Stromal cell of bone marrow (primary cell): ENCODE results near the gene LYPD1.
"Not testable (repeated sequence)": the region's sequence is repeated elsewhere in the genome, so short reads cannot be mapped to it uniquely, and the experiment has no call there.

ENCODE experiments used
- DNase-seq: peaks from one replicate; pipeline ENCODE4 v3.0.0-alpha.2; 2012; ENCODE audit warnings: low read depth

The LYPD1 gene, protein sequence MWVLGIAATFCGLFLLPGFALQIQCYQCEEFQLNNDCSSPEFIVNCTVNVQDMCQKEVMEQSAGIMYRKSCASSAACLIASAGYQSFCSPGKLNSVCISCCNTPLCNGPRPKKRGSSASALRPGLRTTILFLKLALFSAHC

DNA sequence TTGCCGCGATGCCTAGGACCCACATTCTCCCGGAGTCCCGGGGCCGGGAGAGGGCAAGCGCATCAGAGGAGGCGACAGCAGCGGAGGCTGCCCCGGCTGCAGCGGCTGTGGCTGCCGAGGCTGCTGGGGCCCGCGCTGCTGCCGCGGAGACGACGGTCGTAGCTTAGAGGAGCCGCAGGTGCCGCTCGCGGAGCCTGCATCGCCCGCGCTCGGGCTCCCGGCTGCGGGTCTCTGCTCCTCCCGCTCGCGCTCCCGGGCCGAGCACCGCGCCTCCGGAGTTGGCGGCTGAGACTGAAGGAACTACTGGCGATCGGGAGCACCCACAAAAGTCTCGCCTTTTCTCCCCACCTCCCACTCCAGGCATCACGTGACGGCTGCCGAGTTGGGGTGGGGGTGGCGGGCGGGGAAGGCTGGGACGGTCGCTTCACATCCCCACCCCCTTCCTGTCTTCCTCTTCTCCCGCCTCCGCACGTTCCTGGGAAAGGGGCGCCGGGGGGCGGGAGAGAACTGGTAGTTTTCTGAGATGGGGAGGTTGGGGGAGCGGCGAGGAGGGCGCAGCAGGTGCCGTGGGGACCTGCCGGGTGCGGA lies at the start of gene LYPD1:
Gene LYPD1, minus strand, starts transcription at position 298 of the 588 bp plus-strand sequence. Its CDS starts 273 bp downstream, at position 25.
- no peak for DNase-seq

DNA sequence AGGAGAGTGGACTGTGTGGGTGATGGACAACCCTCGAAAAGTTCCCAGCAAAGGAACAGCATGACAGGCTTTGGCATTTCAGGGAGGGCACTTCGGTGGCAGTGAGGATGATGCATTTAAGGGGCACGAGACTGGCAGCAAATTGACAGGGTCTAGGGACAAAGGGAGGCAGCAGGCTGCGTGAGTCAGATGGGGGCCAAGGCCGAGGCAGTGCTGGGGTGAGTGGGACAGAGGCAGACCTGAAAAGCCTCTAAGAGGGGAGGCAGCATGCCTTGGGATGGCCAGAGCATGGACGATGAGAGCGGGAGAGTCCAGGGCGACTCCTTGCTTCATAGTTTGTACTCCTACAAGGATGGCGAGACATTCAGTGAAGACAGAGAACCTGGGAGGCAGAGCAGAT lies 49.5 kb upstream of the LYPD1 start:
- DNase-seq = no peak

DNA sequence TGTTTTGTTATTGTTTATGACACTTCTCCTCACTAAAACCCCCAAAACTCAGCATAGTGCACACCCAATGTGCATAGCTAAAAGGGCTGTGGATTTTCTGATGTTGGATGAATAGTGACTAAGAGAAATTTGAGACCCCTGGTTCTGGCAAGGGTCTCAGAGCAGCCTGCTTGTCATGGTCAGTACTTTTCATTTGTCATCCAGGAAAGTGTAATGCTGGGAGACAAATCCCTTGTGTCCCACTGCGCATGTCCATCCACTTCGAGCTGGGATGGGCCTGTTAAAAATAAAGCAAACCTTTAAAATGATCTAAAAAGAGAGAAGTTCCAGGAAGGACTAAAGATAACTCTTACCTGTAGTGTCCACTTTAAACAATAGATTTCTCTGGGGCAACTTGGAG lies 46.9 kb upstream of the LYPD1 start:
- DNase-seq = no peak

DNA sequence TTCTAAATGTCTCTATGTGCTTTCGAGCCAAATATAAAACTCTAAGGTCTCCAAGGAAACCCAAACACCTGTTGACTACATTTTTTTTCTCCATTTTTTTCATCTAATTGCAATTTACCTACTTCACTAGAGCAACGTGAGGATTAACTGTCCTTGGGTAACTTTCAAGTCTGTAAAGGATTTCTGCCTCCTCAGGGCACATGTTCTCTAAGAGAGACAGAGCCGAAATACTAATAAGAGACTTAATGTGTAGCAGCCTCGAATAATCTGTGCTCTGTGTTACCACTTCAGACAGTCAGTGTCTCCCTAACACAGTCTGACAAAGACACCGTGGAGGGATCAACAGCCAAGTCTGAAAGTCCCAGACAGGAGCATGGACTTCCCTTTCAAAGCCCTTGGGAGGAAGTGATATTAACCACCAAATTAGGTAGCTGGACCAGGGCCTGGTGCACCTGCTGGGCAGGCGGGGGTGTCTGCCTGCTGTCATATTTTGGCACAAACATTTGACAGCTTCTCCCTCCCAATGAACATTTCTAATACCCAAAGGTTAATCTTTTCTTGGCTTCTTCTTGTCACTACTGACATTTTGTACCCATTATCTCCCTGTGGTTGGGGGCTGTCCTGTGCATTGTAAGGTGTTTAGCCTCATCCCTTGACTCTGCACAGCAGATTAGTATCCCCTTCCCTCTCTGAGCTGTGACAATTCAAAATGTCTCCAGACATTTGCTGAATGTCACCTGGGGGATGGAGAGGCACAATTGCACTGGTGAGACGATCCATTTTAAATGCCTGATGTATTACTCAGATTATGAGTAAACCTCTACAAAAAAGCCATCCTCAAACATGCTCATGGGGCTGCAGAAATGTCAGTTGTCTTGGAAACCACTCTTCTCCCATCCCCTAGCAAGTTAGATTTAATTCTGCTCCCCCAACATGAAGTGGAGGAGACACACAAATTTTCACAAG lies 45.7 kb upstream of the LYPD1 start:
- DNase-seq = no peak

DNA sequence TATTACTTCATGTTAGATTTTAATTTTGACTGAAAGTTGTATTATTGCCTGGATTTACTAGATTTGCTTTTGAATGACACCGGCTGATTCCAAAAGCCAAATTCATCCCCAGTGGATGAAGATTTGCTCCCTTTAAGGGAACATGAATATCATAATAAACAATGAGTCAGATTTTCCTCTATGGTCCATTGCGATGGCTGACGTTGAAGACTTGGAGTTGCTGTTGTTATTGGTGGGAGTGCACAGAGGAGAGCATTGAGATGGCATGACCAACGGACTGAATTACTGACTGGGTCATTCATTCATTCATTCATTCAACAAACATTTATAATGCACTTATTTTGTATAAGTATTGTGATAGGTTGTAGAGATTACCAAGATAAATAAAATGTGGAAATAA lies 33.4 kb upstream of the LYPD1 start:
- DNase-seq = peak; percentile 71

DNA sequence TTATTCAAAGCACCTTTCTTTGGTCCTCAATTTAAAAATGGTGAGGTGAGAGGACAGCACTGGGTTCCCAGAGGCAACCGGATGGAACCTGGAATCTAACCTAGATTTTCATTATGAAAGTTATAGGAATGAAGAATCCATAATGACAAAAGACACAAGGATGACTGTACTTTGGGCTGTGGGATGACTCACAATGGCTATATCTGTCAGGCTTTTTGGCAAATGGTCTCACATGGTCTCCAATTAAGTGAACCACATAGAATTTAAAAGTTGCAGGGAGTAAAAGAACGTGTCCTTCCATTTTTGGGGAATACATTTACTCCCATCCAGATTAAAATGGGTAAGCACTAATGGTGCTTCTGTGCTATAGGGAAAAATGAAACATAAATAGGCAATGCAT lies 31.8 kb upstream of the LYPD1 start:
- peak; percentile 50 for DNase-seq

DNA sequence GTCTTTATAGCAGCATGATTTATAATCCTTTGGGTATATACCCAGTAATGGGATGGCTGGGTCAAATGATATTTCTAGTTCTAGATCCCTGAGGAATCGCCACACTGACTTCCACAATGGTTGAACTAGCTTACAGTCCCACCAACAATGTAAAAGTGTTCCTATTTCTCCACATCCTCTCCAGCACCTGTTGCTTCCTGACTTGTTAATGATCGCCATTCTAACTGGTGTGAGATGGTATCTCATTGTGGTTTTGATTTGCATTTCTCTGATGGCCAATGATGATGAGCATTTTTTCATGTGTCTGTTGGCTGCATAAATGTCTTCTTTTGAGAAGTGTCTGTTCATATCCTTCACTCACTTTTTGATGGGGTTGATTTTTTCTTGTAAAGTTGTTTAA lies 29.8 kb upstream of the LYPD1 start:
- DNase-seq = not testable (repeated sequence)

DNA sequence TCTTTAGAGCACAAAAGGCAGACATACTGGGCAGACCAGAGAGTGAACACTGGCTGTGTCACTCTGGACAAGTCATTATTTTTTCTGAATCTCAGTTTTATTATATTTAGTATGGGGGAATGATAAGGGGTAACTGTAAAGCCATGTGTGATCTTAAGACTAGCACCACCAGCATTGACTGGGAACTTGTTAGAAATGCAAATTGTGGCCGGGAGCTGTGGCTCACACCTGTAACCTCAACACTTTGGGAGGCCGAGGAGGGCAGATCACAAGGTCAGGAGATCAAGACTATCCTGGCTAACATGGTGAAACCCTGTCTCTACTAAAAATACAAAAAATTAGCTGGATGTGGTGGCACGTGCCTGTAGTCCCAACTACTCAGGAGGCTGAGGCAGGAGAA lies 28.3 kb upstream of the LYPD1 start:
- not testable (repeated sequence) for DNase-seq

DNA sequence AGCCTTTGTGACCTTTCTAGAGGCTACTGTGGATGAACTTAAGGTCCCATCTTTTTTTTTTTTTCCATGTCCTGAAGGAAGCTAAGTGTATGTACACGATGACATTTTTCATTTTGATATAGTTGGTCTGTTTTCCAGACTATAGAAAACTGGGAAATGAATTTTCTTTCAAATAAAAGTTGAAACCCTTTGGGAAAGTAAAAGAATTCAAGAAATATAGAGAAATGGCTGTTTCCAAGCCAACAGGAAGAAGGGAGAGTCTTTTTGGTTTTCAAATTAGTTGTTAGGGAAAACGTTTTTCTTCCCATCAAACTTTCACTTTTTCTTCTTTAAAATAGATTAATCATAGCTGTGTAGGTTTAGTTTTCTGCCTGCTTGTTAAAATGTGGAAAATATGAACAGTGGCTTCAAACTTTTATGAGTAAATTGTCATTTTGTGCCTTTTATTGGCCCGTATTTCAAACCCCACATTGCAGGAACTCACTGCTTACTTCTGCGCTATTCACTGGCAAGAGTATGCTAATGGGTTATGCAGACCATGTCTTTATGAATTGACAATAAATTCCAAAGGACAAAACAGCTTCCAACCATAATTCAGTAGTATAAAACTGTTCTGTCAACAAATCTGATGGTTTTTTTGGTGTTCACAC lies 27.7 kb upstream of the LYPD1 start:
- DNase-seq = no peak

DNA sequence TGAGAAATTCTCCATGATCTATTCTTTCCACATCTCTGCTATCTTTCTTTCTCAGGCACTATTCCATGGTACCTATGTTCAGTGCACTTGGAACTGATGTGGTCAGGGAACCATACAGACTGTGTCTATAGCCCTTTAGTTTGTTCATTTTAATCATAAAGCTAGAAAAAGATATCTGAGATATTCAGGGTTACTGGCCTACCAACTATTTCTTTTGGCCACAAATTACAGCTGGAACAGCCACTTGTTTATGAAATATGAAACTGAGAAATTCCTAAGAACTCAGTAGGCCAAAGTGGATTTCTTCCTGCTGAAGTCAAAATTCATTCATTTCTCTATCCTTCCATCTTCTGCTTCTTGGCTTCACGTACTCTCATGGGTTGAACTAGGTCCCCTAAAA lies 22.8 kb upstream of the LYPD1 start:
- no peak for DNase-seq

DNA sequence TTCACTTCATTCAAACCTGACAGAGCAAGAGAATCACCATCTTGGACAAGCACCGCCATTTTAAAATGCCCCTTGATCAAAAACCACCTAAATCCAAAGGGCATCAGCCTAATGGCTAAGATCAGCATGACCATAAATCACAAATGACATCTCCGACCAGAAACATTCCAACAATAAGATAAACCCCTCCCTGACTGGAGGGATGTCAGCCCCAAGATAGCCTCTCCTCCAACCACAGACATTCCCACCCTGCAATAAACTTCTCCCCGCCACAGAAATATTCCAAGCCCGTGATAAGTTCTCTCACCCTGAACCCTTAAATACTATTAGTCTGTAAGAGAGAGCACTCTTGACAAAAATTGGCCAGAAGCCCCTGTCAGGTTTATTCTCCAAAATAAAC lies 21.6 kb upstream of the LYPD1 start:
- no peak for DNase-seq

DNA sequence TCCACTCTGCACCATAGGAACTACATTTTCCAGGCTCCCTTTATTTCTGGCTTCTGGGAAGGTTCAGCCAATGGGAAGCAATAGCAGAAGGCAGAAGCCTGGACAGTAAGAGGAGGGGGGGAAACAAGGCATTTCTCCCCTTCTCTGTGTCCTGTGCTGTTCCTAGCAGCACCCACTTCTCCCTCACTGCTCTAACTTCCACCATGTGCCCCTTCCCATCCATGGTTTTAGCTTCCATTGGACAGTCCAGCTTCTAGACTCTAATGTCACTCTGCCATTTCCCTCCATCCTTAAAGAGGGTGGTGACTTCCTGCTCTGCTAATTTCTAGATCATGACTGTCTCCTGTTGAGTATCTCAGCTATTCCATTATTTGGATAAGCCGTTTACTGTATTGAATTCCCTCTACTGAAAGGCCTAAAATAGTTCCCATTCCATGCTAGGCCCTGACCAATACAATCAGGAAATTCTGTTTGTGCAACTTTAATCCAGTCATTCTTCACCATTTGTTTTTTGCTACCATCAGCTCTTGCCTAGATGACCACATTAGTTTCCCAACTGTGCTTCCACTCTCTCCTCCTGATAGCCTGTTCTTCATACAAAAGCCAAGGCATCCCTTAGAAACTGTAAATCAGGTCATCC lies 20.8 kb upstream of the LYPD1 start:
- DNase-seq = no peak

DNA sequence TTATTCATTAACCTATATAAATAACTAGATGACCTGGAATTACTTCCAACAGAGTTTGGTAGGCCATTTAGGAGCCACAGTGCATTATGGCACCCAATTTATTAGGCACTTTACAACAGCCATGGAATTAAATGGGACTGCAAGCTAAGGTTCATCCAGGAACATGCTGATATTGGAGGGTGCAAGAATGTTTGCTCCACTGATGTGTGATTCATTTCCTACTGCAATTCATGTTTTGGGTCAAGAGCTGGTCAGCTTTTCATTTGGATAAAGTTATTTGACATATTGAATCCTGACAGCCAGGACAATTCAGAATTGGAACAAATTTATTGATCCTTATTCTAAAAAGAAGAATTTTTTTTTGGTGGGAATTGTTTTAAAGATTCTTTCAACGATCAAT lies 11.8 kb upstream of the LYPD1 start:
- no peak for DNase-seq

DNA sequence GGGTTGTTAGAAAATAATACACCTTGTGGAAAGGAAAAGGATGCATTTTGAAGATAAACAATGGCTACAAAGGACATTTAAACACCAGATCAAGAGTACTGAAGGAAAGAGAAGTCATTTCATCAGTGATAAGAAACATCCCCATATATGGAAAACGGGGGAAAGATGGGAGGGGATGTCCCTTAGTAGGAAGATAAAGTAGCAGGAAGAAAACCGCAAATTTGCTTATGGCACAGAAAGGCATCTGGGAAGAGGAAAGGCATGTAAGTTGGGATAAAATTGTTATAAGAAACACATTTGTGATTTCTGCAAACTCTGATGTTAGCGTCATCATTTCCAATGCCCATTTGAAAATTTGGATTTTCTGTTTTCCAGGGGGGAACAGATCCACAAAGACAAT lies 10.5 kb upstream of the LYPD1 start:
- no peak for DNase-seq

DNA sequence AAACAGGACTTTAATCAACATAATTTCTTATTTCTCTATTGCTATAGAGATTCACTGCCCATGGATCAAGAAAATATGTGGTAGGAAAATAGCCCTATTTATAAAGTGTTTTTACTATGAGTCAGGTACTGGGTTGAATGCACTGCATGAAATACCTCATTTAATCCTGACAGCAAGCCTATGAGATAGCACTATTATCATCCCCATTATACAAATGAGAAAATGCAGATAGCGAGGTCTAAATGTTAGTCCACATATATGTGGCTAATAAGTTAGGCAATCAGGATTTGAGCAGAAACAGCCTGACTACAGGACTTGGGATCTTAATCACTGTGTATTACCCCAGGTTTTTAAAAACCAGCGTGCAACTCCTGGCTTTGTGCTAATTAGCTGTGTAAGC lies 8.5 kb upstream of the LYPD1 start:
- DNase-seq = no peak

DNA sequence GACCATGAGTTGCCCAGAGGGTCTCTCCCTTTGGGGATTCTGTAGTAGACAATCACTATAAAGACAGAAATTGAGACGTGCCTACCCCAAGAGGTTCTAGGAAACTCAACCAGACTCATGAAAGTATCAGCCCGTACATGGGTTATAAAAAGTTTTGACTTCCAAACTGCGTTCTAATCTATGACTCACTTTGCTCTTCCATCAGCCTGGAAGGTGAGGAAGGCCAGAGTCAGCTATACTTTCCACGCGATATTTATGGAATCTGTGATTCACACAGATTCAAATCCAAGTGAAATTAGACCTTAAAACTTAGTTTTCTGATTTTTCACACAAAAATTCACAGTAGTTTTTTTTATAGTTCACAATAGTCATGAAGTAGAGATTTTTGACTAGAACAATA lies 7.7 kb upstream of the LYPD1 start:
- no peak for DNase-seq

DNA sequence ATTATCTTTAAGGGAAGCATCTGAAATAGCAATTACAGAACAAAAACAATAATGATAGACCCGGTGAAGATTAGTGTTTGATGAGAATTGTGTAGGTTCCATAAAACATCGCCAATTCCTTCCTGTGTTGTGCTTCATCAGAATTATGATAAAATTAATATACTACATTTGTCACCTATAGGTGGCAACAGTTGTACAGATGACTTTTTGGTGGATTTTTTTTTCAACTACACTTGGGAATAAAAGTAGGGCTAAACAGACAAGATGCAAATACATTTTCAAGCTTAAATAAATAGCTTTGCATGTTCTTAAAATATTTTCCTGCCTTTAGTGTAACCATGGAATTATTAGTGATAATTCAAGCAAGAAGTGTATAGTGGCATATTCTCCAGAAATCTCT lies 7.0 kb upstream of the LYPD1 start:
- DNase-seq = no peak

DNA sequence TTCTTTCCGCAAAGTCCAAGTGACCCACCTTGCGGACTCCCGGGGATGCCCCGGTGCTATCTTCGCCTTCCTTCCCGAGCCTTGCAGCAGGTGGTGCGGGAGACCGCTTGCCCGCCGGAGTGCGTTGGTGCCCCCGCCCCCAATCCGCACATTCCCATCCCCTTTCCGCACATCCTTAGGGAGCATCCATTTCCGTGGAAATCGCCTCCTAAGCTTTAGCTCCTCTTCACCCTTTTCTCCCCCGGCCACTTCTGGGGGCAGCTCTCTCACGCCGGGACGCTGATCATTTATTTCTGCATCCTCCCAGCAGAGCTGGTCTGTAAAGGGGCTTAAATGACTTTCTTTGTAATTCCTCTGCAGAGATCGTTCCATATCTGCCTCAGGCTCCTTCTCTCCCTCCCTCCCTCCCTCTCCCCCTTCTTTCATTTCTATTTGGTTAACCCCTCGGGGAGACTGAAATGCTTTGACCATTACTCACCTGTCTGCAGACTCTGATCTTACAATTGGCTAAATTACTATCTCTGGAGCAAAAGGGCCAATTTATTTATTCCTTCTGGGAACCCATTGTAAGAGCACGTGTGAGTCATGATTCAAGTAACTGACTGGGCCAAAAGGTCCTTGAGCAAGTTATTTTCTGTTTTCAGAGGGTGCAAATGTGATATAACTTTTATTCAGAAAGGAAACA lies 1.3 kb upstream of the LYPD1 start:
- peak; percentile 54 for DNase-seq

DNA sequence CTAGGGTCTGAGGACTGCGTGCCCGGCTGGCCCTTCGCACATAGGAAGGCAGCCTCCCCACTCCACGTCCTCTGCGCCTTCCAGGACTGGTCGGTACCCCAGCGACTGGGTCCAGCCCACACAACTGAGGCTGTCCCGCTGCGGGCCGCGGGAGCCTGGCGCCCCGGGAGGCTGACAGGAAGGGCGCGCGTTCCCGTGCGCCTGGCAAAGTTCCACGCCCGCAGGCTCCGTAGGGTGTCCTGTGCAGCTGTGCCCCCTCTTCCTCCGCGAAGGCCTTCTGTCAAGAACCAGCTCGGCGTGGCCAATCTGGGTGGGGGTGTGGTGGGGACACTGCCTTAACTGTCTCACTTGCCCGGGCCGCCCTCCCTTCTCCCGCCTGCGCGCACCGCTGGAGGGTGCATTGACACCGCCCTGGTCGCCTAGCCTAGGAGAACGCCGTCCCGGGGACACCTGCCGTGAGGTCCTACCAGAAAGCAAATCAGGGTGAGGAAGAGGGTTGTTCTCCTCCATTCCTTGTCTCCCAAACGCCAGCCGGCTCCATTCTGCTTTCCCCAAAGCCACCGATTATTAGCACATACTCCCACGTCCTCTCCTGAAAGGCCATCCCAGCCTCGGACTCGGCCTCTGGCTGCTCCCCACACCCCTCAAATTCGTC lies 618 bp upstream of the LYPD1 start:
- DNase-seq = no peak

DNA sequence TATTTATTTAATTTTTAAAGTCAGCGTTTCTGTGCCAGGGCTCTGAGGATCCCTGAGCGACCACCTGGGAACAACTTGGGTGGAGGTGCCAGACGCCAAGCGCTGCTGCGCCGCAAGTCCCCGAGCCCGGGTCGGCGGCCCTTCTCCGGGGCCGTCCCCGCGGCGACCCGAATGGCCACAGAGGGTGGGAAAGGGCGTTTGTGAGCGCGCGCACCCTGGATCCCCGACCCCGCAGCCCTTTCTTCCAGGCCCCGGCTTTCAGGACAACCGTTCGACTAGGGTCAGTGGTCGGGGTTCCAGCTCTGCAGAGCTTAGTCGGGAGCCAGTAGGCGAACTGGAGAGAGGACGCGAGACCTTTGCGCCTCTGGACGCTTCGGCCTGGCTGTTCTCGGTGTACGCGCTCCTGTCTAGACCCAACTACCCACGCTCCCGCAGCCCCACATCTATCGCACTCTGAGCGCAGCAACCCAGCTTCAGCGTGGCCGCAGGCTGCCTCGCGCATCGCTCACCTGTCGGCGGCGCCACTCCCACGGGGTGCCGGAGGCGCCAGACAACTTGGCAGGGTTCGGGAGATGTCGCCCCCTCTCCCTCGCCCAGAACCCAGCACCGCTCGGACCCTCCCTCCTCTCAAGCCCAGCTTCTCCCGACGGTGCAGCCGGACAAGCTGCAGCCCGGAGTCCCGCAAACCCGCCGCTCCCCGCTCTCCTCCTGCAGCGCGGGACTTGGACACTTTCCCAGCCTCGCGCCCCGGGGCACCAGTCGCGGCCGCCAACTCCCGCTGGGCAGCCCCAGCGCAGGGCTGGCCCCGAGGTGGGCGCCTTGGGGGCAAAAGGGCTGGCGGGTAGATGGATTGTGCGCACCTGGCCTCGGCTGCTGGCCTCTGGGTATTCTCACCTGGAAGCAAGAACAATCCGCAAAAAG lies 758 bp downstream of the LYPD1 start:
- no peak for DNase-seq
